Keratinocyte (primary cell): Measurements from ENCODE around the gene ZCCHC24. TPM values are rescaled to one million over a fixed set of nuclear protein-coding genes. Genes with fewer than 3 reads are reported as not detected.

Source experiments
- DNase-seq: peaks from one replicate; pipeline ENCODE4 v3.0.0-alpha.2; 2011; ENCODE audit warnings: low read depth, missing footprints, low spot score
- FAIRE-seq: peaks from 2 replicates; lab custom pipeline; 2011; peaks lifted over from hg19 to GRCh38; lab: Jason Lieb, UNC
- H2AFZ ChIP-seq: 2 replicates; pipeline ENCODE4 v1.6.0; 2012; ENCODE audit warnings: low read length, control low read depth, inconsistent platforms; ENCODE audit not compliant: control insufficient read depth
- H3K27ac ChIP-seq: 2 replicates; pipeline ENCODE4 v1.5.1; 2011; ENCODE audit warnings: low read length; ENCODE audit not compliant: control insufficient read depth, insufficient read depth
- H3K27me3 ChIP-seq: 3 replicates; pipeline ENCODE4 v1.6.0; 2011; ENCODE audit warnings: low read length; ENCODE audit not compliant: control insufficient read depth, insufficient read depth; ENCODE audit errors: extremely low read depth
- H3K36me3 ChIP-seq, 2 experiments: 2 replicates in 1 of 2; 3 replicates in 1 of 2; pipeline ENCODE4 v1.5.1; 2011; ENCODE audit warnings: low read length in 2 of 2, mild to moderate bottlenecking in 1 of 2; ENCODE audit not compliant: control insufficient read depth in 2 of 2, insufficient read depth in 2 of 2; ENCODE audit errors: extremely low read depth in 1 of 2
- H3K4me1 ChIP-seq: 3 replicates; pipeline ENCODE4 v1.5.1; 2011; ENCODE audit warnings: low read length; ENCODE audit not compliant: control insufficient read depth, insufficient read depth; ENCODE audit errors: extremely low read depth
- H3K4me2 ChIP-seq: 3 replicates; pipeline ENCODE4 v1.6.0; 2011; ENCODE audit warnings: low read depth, low read length; ENCODE audit not compliant: control insufficient read depth, insufficient read depth; ENCODE audit errors: extremely low read depth
- H3K4me3 ChIP-seq, 3 experiments: fragments of 200-600 bp in 1 of 3; sonication (generic) in 1 of 3; 2 replicates in 2 of 3; 3 replicates in 1 of 3; pipeline ENCODE4 v1.5.1; 2011 to 2016; ENCODE audit warnings: low read length in 3 of 3, mild to moderate bottlenecking in 3 of 3, control low read depth in 2 of 3, inconsistent platforms in 1 of 3, low read depth in 1 of 3, mixed read lengths in 1 of 3, mixed run types in 1 of 3, moderate library complexity in 1 of 3; ENCODE audit not compliant: control insufficient read depth in 2 of 3, insufficient read depth in 2 of 3; ENCODE audit errors: extremely low read depth in 1 of 3
- H3K79me2 ChIP-seq: 2 replicates; pipeline ENCODE4 v1.6.0; 2012; ENCODE audit warnings: low read length; ENCODE audit not compliant: control insufficient read depth, insufficient read depth
- H3K9ac ChIP-seq: 3 replicates; pipeline ENCODE4 v1.6.0; 2011; ENCODE audit warnings: low read length; ENCODE audit not compliant: control insufficient read depth, insufficient read depth; ENCODE audit errors: extremely low read depth
- H3K9me1 ChIP-seq: 3 replicates; pipeline ENCODE4 v1.6.0; 2011; ENCODE audit warnings: low read length; ENCODE audit not compliant: control insufficient read depth, insufficient read depth; ENCODE audit errors: extremely low read depth
- H3K9me3 ChIP-seq: 2 replicates; pipeline ENCODE4 v1.5.1; 2012; ENCODE audit warnings: low read depth, low read length; ENCODE audit not compliant: control insufficient read depth
- H4K20me1 ChIP-seq: 3 replicates; pipeline ENCODE4 v1.6.0; 2011; ENCODE audit warnings: low read length; ENCODE audit not compliant: control insufficient read depth, insufficient read depth; ENCODE audit errors: extremely low read depth
- CTCF ChIP-seq, 3 experiments: IDR thresholded peaks in 1 of 3; conservative IDR thresholded peaks in 1 of 3; optimal IDR thresholded peaks in 1 of 3; 2 replicates in 2 of 3; 3 replicates in 1 of 3; pipeline versions ENCODE3 to v1.5.1; 2011; ENCODE audit warnings: low read length in 3 of 3, mild to moderate bottlenecking in 3 of 3, moderate library complexity in 2 of 3, control low read depth in 1 of 3, inconsistent platforms in 1 of 3; ENCODE audit not compliant: insufficient read depth in 2 of 3; ENCODE audit errors: extremely low read depth in 1 of 3
- EZH2 ChIP-seq: IDR thresholded peaks from one replicate; pipeline ENCODE4 v1.6.1; 2012; ENCODE audit warnings: inconsistent platforms, mild to moderate bottlenecking, low read length, moderate library complexity
- dilution Hi-C: fragments of 300-500 bp; cut with MboI; formaldehyde crosslinking; loops from one replicate; pipeline ENCODE4 v1.7.0; 2020; ENCODE audit warnings: low sequenced_read_pairs; ENCODE audit not compliant: extremely low pct_ligation_motif_present
- polyA plus RNA-seq, 5 experiments: library from polyadenylated mRNA; depleted of rRNA in 3 of 5; stranded (reverse) in 3 of 5; stranded (forward) in 1 of 5; unstranded in 1 of 5; fragments of >200 nt; gene quantifications; 1 replicate in 1 of 5; 2 replicates in 3 of 5; 3 replicates in 1 of 5; pipeline versions ENCODE4 v1.2.1 to v1.2.3, GENCODE V29; 2011 to 2012; ENCODE audit warnings: missing spikeins in 2 of 5, low read depth in 1 of 5, low replicate concordance in 1 of 5

The ZCCHC24 gene
- polyA plus RNA-seq, 1 donor (not counting 4 experiments of a cell fraction or from before 2014, with no cell fraction given), result 0.96 TPM

- dilution Hi-C loops, result no loop called here
- Histone ChIP-seq H3K27ac (no peak overlapping the region), H3K36me3 (no peaks in the 10 kb centered on the region), H3K9me1 (no peaks in the 10 kb centered on the region), H3K9ac (no peak overlapping the region), H3K79me2 (no peaks in the 10 kb centered on the region), H3K4me1 (no peaks in the 10 kb centered on the region), H3K27me3 (peaks cover 14% of the 10 kb centered on the region), H3K4me2 (no peak overlapping the region), H4K20me1 (no peaks in the 10 kb centered on the region), H3K9me3 (no peaks in the 10 kb centered on the region), H2AFZ (no peak overlapping the region), H3K4me3 (no peak overlapping the region)
- FAIRE-seq (no peak), DNase-seq (no peak)
- TF ChIP-seq EZH2, result no peak
- no peak for TF ChIP-seq CTCF (optimal IDR thresholded peaks at IDR 0.05 in 1 of 3, IDR thresholded peaks at IDR 0.05 in 1 of 3, conservative IDR thresholded peaks at IDR 0.05 in 1 of 3; ENCODE audit: extremely low read depth in 1 of 3, insufficient read depth in 2 of 3, low read length in 3 of 3)
These were observed 60.5 kb downstream of the ZCCHC24 start for GRCh38 chr10:79384773-79385391.

- no peak for FAIRE-seq
- no peaks in the 10 kb centered on the region for H3K36me3 ChIP-seq
- H3K79me2 ChIP-seq, result no peaks in the 10 kb centered on the region
- H3K4me2 ChIP-seq, result no peak overlapping the region
- no peaks in the 10 kb centered on the region for H3K9me1 ChIP-seq
- no peak overlapping the region for H2AFZ ChIP-seq
- no peak overlapping the region for H3K4me3 ChIP-seq
- peaks cover 18% of the 10 kb centered on the region for H3K27me3 ChIP-seq
- dilution Hi-C loops, result no loop called here
- H4K20me1 ChIP-seq, result no peaks in the 10 kb centered on the region
- no peaks in the 10 kb centered on the region for H3K4me1 ChIP-seq
- H3K9me3 ChIP-seq, result no peaks in the 10 kb centered on the region
- H3K9ac ChIP-seq, result no peak overlapping the region
- DNase-seq, result no peak
- TF ChIP-seq CTCF (optimal IDR thresholded peaks at IDR 0.05 in 1 of 3, IDR thresholded peaks at IDR 0.05 in 1 of 3, conservative IDR thresholded peaks at IDR 0.05 in 1 of 3; ENCODE audit: extremely low read depth in 1 of 3, insufficient read depth in 2 of 3, low read length in 3 of 3) (no peak), EZH2 (no peak)
- H3K27ac ChIP-seq, result no peak overlapping the region
These were observed 61.3 kb downstream of the ZCCHC24 start for GRCh38 chr10:79383974-79384606.
